Left lung (tissue), 10 donors: ENCODE results near the gene ALDH7A1. TPM values are rescaled to one million over a fixed set of nuclear protein-coding genes. Genes with fewer than 3 reads are reported as not detected.

Experiments
- ATAC-seq: fragments of 200-7000 bp; cut with Tn5 transposase; one replicate; pipeline ENCODE4 v1.9.1; 2020; ENCODE audit warnings: moderate library complexity
- DNase-seq, 4 donors: peaks; one replicate each; pipeline ENCODE4 v3.0.0-alpha.2; 2013 to 2020
- H3K27ac ChIP-seq, 2 donors: fragments of 200-600 bp; sonication (generic) in 1 of 2; one replicate each; pipeline versions ENCODE4 v1.5.0 to v1.8.0; 2020 to 2021
- H3K27me3 ChIP-seq, 2 donors: fragments of 200-600 bp; sonication (generic) in 1 of 2; one replicate each; pipeline versions ENCODE4 v1.5.0 to v1.8.0; 2020 to 2021
- H3K36me3 ChIP-seq, 2 donors: fragments of 200-600 bp; sonication (generic) in 1 of 2; one replicate each; pipeline versions ENCODE4 v1.5.0 to v1.8.0; 2020 to 2021
- H3K4me1 ChIP-seq, 2 donors: fragments of 200-600 bp; one replicate each; pipeline ENCODE4 v1.8.0; 2021
- H3K4me3 ChIP-seq, 2 donors: fragments of 200-600 bp; sonication (generic) in 1 of 2; one replicate each; pipeline versions ENCODE4 v1.5.0 to v1.8.0; 2020 to 2021; ENCODE audit warnings: mild to moderate bottlenecking in 1 of 2
- H3K9me3 ChIP-seq, 2 donors: fragments of 200-600 bp; sonication (generic) in 1 of 2; one replicate each; pipeline versions ENCODE4 v1.5.0 to v1.8.0; 2020 to 2021
- CTCF ChIP-seq, 2 donors: fragments of 200-600 bp; sonication (generic) in 1 of 2; IDR thresholded peaks; one replicate each; pipeline versions ENCODE4 v1.5.0 to v1.8.0; 2021; ENCODE audit warnings: antibody characterized with exemption in 2 of 2
- intact Hi-C, 2 donors: fragments of 100-400 bp; cut with DNase I; formaldehyde crosslinking; loops; one replicate each; pipeline versions ENCODE4 v1.11.2 to v1.14.2; 2022
- polyA plus RNA-seq, 6 donors: library from polyadenylated mRNA; unstranded; fragments of 120-200 nt; gene quantifications; one replicate each; pipeline ENCODE4 v1.2.1, GENCODE V29; 2013; ENCODE audit not compliant: insufficient read length in 6 of 6
- total RNA-seq, 2 donors: library from RNA; stranded (reverse); fragmentation: NEBNext Ultra II Directional; extraction: Animal tissue kit (Norgen Biotek cat#: 25700); gene quantifications; one replicate each; pipeline ENCODE4 v1.2.1, GENCODE V29; 2021
- donor health status: DM: no; HTN: yes; CAD: no.
- donor health status: DM: no; HTN: no; CAD: no.

ALDH7A1 gene
- total and polyA plus RNA-seq, 8 donors: 34.2 to 137 (median 122) TPM

DNA sequence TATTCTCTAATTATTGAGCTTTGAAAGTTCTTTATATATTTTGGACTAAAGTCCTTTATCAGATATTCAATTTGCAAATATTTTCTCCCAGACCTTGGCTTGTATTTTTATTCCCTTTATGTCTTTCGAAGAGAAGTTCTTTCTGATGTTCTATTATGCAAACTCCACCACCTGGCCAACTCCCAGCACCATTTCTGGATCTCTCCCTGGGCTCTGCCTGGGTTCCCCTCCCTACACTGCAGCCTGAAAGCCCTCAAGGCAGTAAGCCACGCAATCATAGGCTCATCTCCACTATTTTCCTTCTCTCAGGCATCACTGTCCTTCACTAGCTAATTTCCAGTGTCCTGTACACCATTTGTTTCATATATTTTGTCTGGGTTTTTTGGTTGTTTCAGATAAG, 95.7 kb downstream of the ALDH7A1 start:
- intact Hi-C loops: no loop called here
- Histone ChIP-seq H3K9me3 (no peaks in the 10 kb centered on the region), H3K36me3 (no peaks in the 10 kb centered on the region), H3K27ac (no peak overlapping the region), H3K4me3 (no peak overlapping the region), H3K4me1 (peaks cover 6 to 12% of the 10 kb centered on the region in 2 donors), H3K27me3 (no peaks in the 10 kb centered on the region)
- DNase-seq (no peak), ATAC-seq (no peak)
- TF ChIP-seq CTCF (IDR thresholded peaks at IDR 0.05): no peak

DNA sequence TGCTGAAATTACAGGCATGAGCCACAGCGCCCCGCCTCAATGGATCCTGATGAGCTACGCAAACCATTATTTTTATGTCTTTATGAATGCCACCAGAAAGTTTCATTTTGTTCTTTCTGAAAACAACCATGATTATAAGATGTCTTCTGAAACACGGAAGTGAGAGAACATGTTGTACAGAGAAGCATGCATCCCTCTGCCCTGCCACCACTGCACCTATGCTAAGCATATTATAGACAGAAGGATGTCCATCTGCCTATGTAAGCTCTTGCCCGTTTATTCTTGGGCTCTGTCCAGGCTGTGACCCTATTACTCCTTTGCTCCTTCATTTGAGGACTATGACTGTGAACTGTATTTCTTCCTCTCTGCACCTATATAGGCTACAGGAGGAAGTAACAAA, 97.5 kb downstream of the ALDH7A1 start:
- no peaks in the 10 kb centered on the region for H3K9me3 ChIP-seq
- DNase-seq (no peak), ATAC-seq (no peak)
- no peak overlapping the region for H3K4me3 ChIP-seq
- no peaks in the 10 kb centered on the region for H3K27me3 ChIP-seq
- H3K27ac ChIP-seq: no peak overlapping the region
- intact Hi-C loops: no loop called here
- peaks cover 0 to 12% of the 10 kb centered on the region in 2 donors for H3K36me3 ChIP-seq
- no peaks in the 10 kb centered on the region for H3K4me1 ChIP-seq
- TF ChIP-seq CTCF (IDR thresholded peaks at IDR 0.05): no peak

GRCh38 chr5:126494393-126494792, 100.6 kb downstream of the ALDH7A1 start:
- peaks cover 0 to 23% of the 10 kb centered on the region in 2 donors for H3K36me3 ChIP-seq
- DNase-seq: no peak
- H3K4me3 ChIP-seq: no peak overlapping the region
- ATAC-seq: no peak
- no peaks in the 10 kb centered on the region for H3K9me3 ChIP-seq
- H3K4me1 ChIP-seq: no peaks in the 10 kb centered on the region
- intact Hi-C loops: no loop called here
- no peak for TF ChIP-seq CTCF (IDR thresholded peaks at IDR 0.05)
- no peaks in the 10 kb centered on the region for H3K27me3 ChIP-seq
- no peak overlapping the region for H3K27ac ChIP-seq

DNA sequence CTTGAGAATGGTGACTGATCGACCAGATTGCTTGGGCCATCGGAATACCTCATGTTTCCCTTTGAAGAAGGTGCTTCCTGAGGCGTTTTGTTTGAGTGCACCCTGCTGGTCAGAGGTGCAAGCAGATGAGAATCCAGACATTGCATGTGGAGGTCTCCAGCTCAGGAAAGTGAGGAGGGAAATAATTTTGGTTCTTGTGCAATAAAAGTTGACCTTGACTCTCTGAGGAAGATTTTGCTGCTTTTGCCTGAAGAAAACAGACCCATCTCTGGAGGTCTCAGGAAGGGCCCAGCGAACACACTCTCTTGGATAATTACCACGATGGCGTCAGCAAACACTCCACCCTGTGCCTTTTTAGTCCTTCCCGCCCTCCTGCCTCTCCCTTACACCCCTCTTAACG, 102.1 kb downstream of the ALDH7A1 start:
- ATAC-seq (no peak), DNase-seq (no peak)
- no peaks in the 10 kb centered on the region for H3K4me1 ChIP-seq
- no peaks in the 10 kb centered on the region for H3K9me3 ChIP-seq
- intact Hi-C loops: no loop called here
- H3K36me3 ChIP-seq: peaks cover 0 to 34% of the 10 kb centered on the region in 2 donors
- H3K4me3 ChIP-seq: no peak overlapping the region
- no peak overlapping the region for H3K27ac ChIP-seq
- no peak for TF ChIP-seq CTCF (IDR thresholded peaks at IDR 0.05)
- H3K27me3 ChIP-seq: no peaks in the 10 kb centered on the region

DNA sequence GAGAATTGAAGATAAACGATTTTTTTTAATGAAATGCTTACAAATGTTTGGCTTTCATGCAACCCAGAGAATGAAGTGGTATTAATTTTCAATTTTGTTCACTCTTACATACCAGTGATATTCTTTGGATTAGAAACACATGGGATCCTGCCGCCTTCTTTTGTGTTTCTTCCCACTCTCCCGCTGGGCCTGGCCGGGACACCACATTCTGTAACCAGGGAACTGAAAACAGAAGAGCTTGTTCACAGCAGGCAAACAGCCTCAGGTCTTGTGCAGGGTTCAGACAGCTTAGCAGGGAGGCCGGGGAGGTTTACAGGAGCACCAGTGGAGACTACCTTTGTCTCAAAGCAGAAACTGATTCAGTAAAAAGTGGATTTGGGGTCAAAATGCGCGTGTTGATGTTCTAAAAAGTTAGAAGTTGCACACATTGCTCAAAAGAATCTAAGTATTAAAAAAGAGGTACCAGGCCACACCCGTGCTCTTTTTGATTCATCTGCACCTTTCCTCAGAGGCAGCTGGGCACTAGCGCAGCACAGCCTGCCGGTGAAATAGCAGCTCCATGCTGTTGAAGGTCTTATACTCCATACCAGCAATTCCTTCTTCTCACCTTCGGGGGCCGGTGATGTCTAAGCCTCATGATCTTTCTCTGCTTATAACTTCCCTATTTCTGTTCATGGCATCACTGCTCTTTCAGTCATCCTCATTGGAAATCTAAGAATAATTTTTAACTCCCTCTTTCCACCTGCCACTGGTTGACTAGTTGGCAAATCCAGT, 104.7 kb downstream of the ALDH7A1 start:
- H3K27ac ChIP-seq: no peak overlapping the region
- H3K4me3 ChIP-seq: no peak overlapping the region
- intact Hi-C loops: no loop called here
- H3K36me3 ChIP-seq: peaks cover 0 to 59% of the 10 kb centered on the region in 2 donors
- no peaks in the 10 kb centered on the region for H3K9me3 ChIP-seq
- TF ChIP-seq CTCF (IDR thresholded peaks at IDR 0.05): no peak
- H3K4me1 ChIP-seq: no peaks in the 10 kb centered on the region
- ATAC-seq (peak; percentile 24), DNase-seq (no peak)
- no peaks in the 10 kb centered on the region for H3K27me3 ChIP-seq
